ENCODE measurements around the gene LRMDA. TPM values are rescaled to one million over a fixed set of nuclear protein-coding genes. Genes with fewer than 3 reads are reported as not detected.

The LRMDA gene
- total and polyA plus RNA-seq, 4 donors = 12.1 to 40.8 (median 21.6) TPM

DNA sequence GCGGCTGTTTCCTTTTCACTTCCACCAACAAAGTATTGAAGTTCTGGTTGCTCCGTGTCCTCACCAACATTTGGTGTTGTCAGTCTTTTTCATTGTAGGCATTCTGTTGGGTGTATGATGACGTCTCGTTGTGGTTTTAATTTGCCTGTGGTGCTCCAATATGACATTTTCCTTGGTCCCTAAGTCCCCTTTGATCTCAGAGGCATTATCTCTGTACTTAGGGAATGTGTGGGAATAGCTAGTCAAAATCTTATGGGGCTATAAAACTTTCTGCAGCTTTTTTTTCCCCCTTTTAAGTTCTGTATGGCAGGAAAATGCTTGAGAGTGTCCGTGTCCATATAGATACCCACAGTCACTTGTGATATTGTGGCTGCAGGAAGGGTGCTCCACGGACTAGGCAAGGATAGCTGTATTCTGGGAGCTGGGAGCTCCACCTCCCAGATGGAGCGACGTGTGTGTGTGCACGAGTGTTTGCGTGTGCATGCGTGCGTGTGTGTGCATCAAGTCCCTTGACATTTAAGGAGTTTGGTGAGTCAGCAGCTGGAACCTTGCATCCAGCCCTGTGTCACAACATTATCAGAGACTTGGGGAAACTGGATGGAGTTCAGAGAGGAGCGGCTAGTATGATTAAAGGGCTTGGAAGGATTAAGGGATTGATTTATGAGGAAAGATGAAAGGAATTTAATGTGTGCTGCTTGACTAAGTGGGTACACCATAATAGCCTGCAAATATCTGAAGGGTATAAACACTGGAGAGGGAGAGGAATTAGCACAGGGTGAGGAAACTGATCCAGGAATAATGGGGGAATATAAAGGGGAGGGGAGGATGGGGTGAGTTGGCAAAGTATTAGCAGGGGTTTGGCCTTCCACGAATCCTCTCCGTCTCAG is 66.8 kb downstream of the LRMDA start:
- ATAC-seq (ENCODE audit: insufficient read depth, low FRiP score) (no peak), DNase-seq (peak; percentile 86 to 98 (median 98))
- H3K4me3 ChIP-seq = no peak overlapping the region
- no peaks in the 10 kb centered on the region for H3K36me3 ChIP-seq (ENCODE audit: control insufficient read depth in 4 of 4, insufficient read depth in 4 of 4, low read length in 4 of 4)
- H3K27ac ChIP-seq (ENCODE audit: low read depth in 1 of 2, low read length in 1 of 2) = no peak overlapping the region
- H3K9ac ChIP-seq (ENCODE audit: insufficient read depth in 1 of 2, low read length in 2 of 2) = no peak overlapping the region
- WGBS, 2 donors = 82 to 83% methylated on average over 15 of the region's 15 CpGs
- no peaks in the 10 kb centered on the region for H3K9me3 ChIP-seq (ENCODE audit: control insufficient read depth in 4 of 4, insufficient read depth in 3 of 4, low read length in 3 of 4)
- no peaks in the 10 kb centered on the region for H3K27me3 ChIP-seq (ENCODE audit: control insufficient read depth in 3 of 3, insufficient read depth in 3 of 3, low read length in 2 of 3)
- peaks cover 0 to 28% (median 16%) of the 10 kb centered on the region in 5 donors for H3K4me1 ChIP-seq (ENCODE audit: control insufficient read depth in 5 of 5, insufficient read depth in 5 of 5, low read length in 5 of 5)
- TF ChIP-seq, protein P1, sequence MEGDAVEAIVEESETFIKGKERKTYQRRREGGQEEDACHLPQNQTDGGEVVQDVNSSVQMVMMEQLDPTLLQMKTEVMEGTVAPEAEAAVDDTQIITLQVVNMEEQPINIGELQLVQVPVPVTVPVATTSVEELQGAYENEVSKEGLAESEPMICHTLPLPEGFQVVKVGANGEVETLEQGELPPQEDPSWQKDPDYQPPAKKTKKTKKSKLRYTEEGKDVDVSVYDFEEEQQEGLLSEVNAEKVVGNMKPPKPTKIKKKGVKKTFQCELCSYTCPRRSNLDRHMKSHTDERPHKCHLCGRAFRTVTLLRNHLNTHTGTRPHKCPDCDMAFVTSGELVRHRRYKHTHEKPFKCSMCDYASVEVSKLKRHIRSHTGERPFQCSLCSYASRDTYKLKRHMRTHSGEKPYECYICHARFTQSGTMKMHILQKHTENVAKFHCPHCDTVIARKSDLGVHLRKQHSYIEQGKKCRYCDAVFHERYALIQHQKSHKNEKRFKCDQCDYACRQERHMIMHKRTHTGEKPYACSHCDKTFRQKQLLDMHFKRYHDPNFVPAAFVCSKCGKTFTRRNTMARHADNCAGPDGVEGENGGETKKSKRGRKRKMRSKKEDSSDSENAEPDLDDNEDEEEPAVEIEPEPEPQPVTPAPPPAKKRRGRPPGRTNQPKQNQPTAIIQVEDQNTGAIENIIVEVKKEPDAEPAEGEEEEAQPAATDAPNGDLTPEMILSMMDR (IDR thresholded peaks at IDR 0.05; ENCODE audit: control extremely low read depth, extremely low read depth) = no peak

DNA sequence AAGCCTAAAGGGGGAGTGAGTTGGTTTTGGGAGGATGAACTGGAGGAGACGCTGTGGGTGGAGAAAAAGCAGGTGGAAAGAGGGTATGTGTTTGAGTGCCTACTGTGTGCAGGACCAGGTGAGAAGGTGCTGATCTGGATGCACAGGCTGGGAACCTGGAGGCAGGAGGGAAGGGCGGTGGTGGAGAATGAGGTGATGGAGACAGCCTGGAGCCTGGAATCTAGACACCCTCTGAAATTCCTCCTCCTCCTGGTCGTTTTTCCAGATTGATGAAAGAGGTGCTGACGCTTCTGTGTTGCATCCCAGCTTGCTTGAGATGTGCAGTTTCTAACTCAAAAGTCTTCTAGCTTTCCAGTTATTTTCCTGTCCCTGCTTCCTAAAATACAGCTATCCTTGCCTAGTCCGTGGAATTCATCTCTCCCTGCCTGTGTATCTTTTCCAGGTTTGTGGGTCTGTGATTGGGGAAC is 67.5 kb downstream of the LRMDA start:
- Histone ChIP-seq H3K4me1 (ENCODE audit: control insufficient read depth in 5 of 5, insufficient read depth in 5 of 5, low read length in 5 of 5) (peaks cover 0 to 28% (median 16%) of the 10 kb centered on the region in 5 donors), H3K9ac (ENCODE audit: insufficient read depth in 1 of 2, low read length in 2 of 2) (no peak overlapping the region), H3K27me3 (ENCODE audit: control insufficient read depth in 3 of 3, insufficient read depth in 3 of 3, low read length in 2 of 3) (no peaks in the 10 kb centered on the region), H3K9me3 (ENCODE audit: control insufficient read depth in 4 of 4, insufficient read depth in 3 of 4, low read length in 3 of 4) (no peaks in the 10 kb centered on the region), H3K36me3 (ENCODE audit: control insufficient read depth in 4 of 4, insufficient read depth in 4 of 4, low read length in 4 of 4) (no peaks in the 10 kb centered on the region), H3K27ac (ENCODE audit: low read depth in 1 of 2, low read length in 1 of 2) (no peak overlapping the region), H3K4me3 (no peak overlapping the region)
- DNase-seq = peak in 1 of 3 donors; percentile 78
- no peak for ATAC-seq (ENCODE audit: insufficient read depth, low FRiP score)
- TF ChIP-seq, protein P1 (IDR thresholded peaks at IDR 0.05; ENCODE audit: control extremely low read depth, extremely low read depth) = no peak
- 84 to 89% methylated on average over 5 of the region's 5 CpGs for WGBS, 2 donors

DNA sequence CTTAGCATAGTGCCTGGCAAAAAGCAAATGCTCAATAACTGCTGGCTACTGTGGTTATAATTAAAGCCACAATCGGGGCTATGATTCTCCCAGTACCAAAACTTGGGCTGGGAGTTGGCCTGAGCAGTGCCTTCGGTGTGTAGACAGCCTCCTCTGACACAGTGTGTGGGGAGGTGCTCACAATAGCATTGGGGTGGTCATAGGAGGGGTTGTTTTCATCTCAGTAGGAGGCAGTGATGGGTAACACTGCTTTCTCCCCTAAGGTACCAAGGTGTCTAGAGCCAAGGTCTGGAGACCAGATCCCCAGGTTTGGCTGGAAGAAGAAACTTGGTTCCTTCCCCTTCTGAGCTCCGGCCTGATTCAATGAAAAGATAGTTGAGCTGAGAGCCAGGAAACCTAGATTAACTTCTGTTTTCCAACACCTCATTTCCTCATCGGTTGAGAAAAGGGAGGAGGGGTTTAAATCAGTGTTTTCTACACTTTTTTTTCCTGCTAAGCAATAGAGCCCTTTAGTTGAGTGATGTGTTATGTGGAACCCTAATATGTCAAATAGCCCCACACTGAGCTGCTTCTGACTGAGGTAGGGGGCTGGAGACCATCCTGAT is 68.2 kb downstream of the LRMDA start:
- ATAC-seq (ENCODE audit: insufficient read depth, low FRiP score) = no peak
- TF ChIP-seq, protein P1 (IDR thresholded peaks at IDR 0.05; ENCODE audit: control extremely low read depth, extremely low read depth) = no peak
- peak in 1 of 3 donors; percentile 67 for DNase-seq
- no peak overlapping the region for H3K9ac ChIP-seq (ENCODE audit: insufficient read depth in 1 of 2, low read length in 2 of 2)
- 57 to 58% methylated on average over 4 of the region's 4 CpGs for WGBS, 2 donors
- H3K27ac ChIP-seq (ENCODE audit: low read depth in 1 of 2, low read length in 1 of 2) = no peak overlapping the region
- H3K4me3 ChIP-seq = no peak overlapping the region
- H3K9me3 ChIP-seq (ENCODE audit: control insufficient read depth in 4 of 4, insufficient read depth in 3 of 4, low read length in 3 of 4) = no peaks in the 10 kb centered on the region
- peaks cover 0 to 28% (median 16%) of the 10 kb centered on the region in 5 donors for H3K4me1 ChIP-seq (ENCODE audit: control insufficient read depth in 5 of 5, insufficient read depth in 5 of 5, low read length in 5 of 5)
- no peaks in the 10 kb centered on the region for H3K36me3 ChIP-seq (ENCODE audit: control insufficient read depth in 4 of 4, insufficient read depth in 4 of 4, low read length in 4 of 4)
- H3K27me3 ChIP-seq (ENCODE audit: control insufficient read depth in 3 of 3, insufficient read depth in 3 of 3, low read length in 2 of 3) = no peaks in the 10 kb centered on the region

Data from lung (tissue), 12 donors.